ENCODE measurements around the gene TRAPPC8.
"Not testable (repeated sequence)": the region's sequence is repeated elsewhere in the genome, so short reads cannot be mapped to it uniquely, and the experiment has no call there.

- not testable (repeated sequence) for TF ChIP-seq CTCF (conservative IDR thresholded peaks at IDR 0.05; ENCODE audit: low read length); EZH2phosphoT487 (IDR thresholded peaks at IDR 0.05; ENCODE audit: borderline replicate concordance)
These were observed 116.1 kb downstream of the TRAPPC8 start for GRCh38 chr18:31826673-31827325.
